Mucosa of stomach (tissue), 1 donor: ENCODE results near the gene NT5C1B.

ENCODE experiments used
- H3K27me3 ChIP-seq: one replicate; pipeline ENCODE4 v1.7.0; 2013; ENCODE audit warnings: mild to moderate bottlenecking, low read length; ENCODE audit not compliant: control insufficient read depth, insufficient read depth
- H3K36me3 ChIP-seq: one replicate; pipeline ENCODE4 v1.7.0; 2013; ENCODE audit warnings: low read length; ENCODE audit not compliant: control insufficient read depth, insufficient read depth
- H3K4me1 ChIP-seq: one replicate; pipeline ENCODE4 v1.7.0; 2013; ENCODE audit warnings: mild to moderate bottlenecking, low read length; ENCODE audit not compliant: control insufficient read depth, insufficient read depth
- H3K4me3 ChIP-seq: one replicate; pipeline ENCODE4 v1.7.0; 2013; ENCODE audit warnings: low read length
- H3K9ac ChIP-seq: one replicate; pipeline ENCODE4 v1.7.0; 2013; ENCODE audit warnings: mild to moderate bottlenecking, low read length, moderate library complexity
- H3K9me3 ChIP-seq: one replicate; pipeline ENCODE4 v1.7.0; 2013; ENCODE audit warnings: mild to moderate bottlenecking, low read length, moderate library complexity; ENCODE audit not compliant: control insufficient read depth
- donor health status: Pancreatic carcinoma.

NT5C1B gene

GRCh38 chr2:18598848-18599484, 9.6 kb upstream of the NT5C1B start:
- H3K27me3 ChIP-seq: no peaks in the 10 kb centered on the region
- H3K4me1 ChIP-seq: no peaks in the 10 kb centered on the region
- H3K9ac ChIP-seq: no peak overlapping the region
- no peaks in the 10 kb centered on the region for H3K9me3 ChIP-seq
- H3K4me3 ChIP-seq: no peak overlapping the region
- H3K36me3 ChIP-seq: no peaks in the 10 kb centered on the region

GRCh38 chr2:18597618-18598017, 8.2 kb upstream of the NT5C1B start:
- Histone ChIP-seq H3K4me3 (no peak overlapping the region), H3K9me3 (no peaks in the 10 kb centered on the region), H3K36me3 (no peaks in the 10 kb centered on the region), H3K4me1 (no peaks in the 10 kb centered on the region), H3K27me3 (no peaks in the 10 kb centered on the region), H3K9ac (no peak overlapping the region)

- Histone ChIP-seq H3K27me3 (no peaks in the 10 kb centered on the region), H3K9ac (no peak overlapping the region), H3K4me3 (no peak overlapping the region), H3K4me1 (no peaks in the 10 kb centered on the region), H3K36me3 (no peaks in the 10 kb centered on the region), H3K9me3 (no peaks in the 10 kb centered on the region)
Measured at GRCh38 chr2:18596993-18597392, 7.6 kb upstream of the NT5C1B start.

- Histone ChIP-seq H3K36me3 (no peaks in the 10 kb centered on the region), H3K4me3 (no peak overlapping the region), H3K9ac (no peak overlapping the region), H3K4me1 (no peaks in the 10 kb centered on the region), H3K27me3 (no peaks in the 10 kb centered on the region), H3K9me3 (no peaks in the 10 kb centered on the region)
Measured at GRCh38 chr2:18593496-18593895, 4.1 kb upstream of the NT5C1B start.

- Histone ChIP-seq H3K27me3 (no peaks in the 10 kb centered on the region), H3K4me3 (no peak overlapping the region), H3K36me3 (no peaks in the 10 kb centered on the region)
Measured at GRCh38 chr2:18592372-18592771, 3.0 kb upstream of the NT5C1B start.

GRCh38 chr2:18588802-18589201, 567 bp downstream of the NT5C1B start:
- no peaks in the 10 kb centered on the region for H3K9me3 ChIP-seq
- H3K4me1 ChIP-seq: no peaks in the 10 kb centered on the region
- no peak overlapping the region for H3K9ac ChIP-seq
- H3K27me3 ChIP-seq: no peaks in the 10 kb centered on the region
- no peaks in the 10 kb centered on the region for H3K36me3 ChIP-seq
- H3K4me3 ChIP-seq: no peak overlapping the region

More at GRCh38 chr2:18592372-18592771, 3.0 kb upstream of the NT5C1B start:
- H3K9me3 ChIP-seq: no peaks in the 10 kb centered on the region
- no peaks in the 10 kb centered on the region for H3K4me1 ChIP-seq
- H3K9ac ChIP-seq: no peak overlapping the region

GRCh38 chr2:18588049-18588448, 1.3 kb downstream of the NT5C1B start:
- H3K36me3 ChIP-seq: no peaks in the 10 kb centered on the region
- no peaks in the 10 kb centered on the region for H3K9me3 ChIP-seq
- H3K4me3 ChIP-seq: no peak overlapping the region
- H3K9ac ChIP-seq: no peak overlapping the region
- no peaks in the 10 kb centered on the region for H3K27me3 ChIP-seq
- no peaks in the 10 kb centered on the region for H3K4me1 ChIP-seq

- H3K4me1 ChIP-seq: no peaks in the 10 kb centered on the region
- no peak overlapping the region for H3K4me3 ChIP-seq
- no peaks in the 10 kb centered on the region for H3K36me3 ChIP-seq
- no peaks in the 10 kb centered on the region for H3K9me3 ChIP-seq
- no peak overlapping the region for H3K9ac ChIP-seq
- no peaks in the 10 kb centered on the region for H3K27me3 ChIP-seq
Measured at GRCh38 chr2:18585526-18585925, 3.8 kb downstream of the NT5C1B start.

- H3K36me3 ChIP-seq: no peaks in the 10 kb centered on the region
- no peaks in the 10 kb centered on the region for H3K9me3 ChIP-seq
- no peaks in the 10 kb centered on the region for H3K4me1 ChIP-seq
- no peak overlapping the region for H3K4me3 ChIP-seq
- H3K9ac ChIP-seq: no peak overlapping the region
- no peaks in the 10 kb centered on the region for H3K27me3 ChIP-seq
Measured at GRCh38 chr2:18584608-18584954, 4.8 kb downstream of the NT5C1B start.

- no peak overlapping the region for H3K4me3 ChIP-seq
- H3K9me3 ChIP-seq: no peaks in the 10 kb centered on the region
- H3K36me3 ChIP-seq: no peaks in the 10 kb centered on the region
- no peak overlapping the region for H3K9ac ChIP-seq
- H3K27me3 ChIP-seq: no peaks in the 10 kb centered on the region
- no peaks in the 10 kb centered on the region for H3K4me1 ChIP-seq
Measured at GRCh38 chr2:18583905-18584607, 5.3 kb downstream of the NT5C1B start.

- H3K36me3 ChIP-seq: no peaks in the 10 kb centered on the region
- no peaks in the 10 kb centered on the region for H3K27me3 ChIP-seq
- no peak overlapping the region for H3K9ac ChIP-seq
- H3K4me3 ChIP-seq: no peak overlapping the region
- no peaks in the 10 kb centered on the region for H3K9me3 ChIP-seq
- H3K4me1 ChIP-seq: no peaks in the 10 kb centered on the region
Measured at GRCh38 chr2:18580606-18581005, 8.8 kb downstream of the NT5C1B start.

GRCh38 chr2:18578033-18578432, 11.3 kb downstream of the NT5C1B start:
- Histone ChIP-seq H3K36me3 (no peaks in the 10 kb centered on the region), H3K9me3 (no peaks in the 10 kb centered on the region), H3K4me1 (no peaks in the 10 kb centered on the region), H3K27me3 (no peaks in the 10 kb centered on the region), H3K9ac (no peak overlapping the region), H3K4me3 (no peak overlapping the region)
